Hematopoietic multipotent progenitor cell treated with erythropoietin and hydrocortisone succinate and interleukin-3 and kit ligand, for 6 days (in vitro differentiated cells): ENCODE data around the gene OAT.
A peak's percentile ranks its signal among the peaks of the same experiment; 100 is the strongest.

ENCODE experiments used
- DNase-seq: peaks from one replicate; pipeline ENCODE4 v3.0.0-alpha.2; 2015

Gene OAT

GRCh38 chr10:124418726-124419501 lies at the start of gene OAT:
TSS of gene OAT (minus strand) at chr10:124418923. CDS start at chr10:124412171, 6,752 bp downstream.
- peak; percentile 99 for DNase-seq

- DNase-seq, result no peak
Measured at GRCh38 chr10:124467165-124467564, 48.4 kb upstream of the OAT start.

GRCh38 chr10:124465777-124466488 lies 47.2 kb upstream of the OAT start:
- peak; percentile 85 for DNase-seq

- peak; percentile 64 for DNase-seq
Measured at GRCh38 chr10:124465003-124465776, 46.5 kb upstream of the OAT start.

DNA sequence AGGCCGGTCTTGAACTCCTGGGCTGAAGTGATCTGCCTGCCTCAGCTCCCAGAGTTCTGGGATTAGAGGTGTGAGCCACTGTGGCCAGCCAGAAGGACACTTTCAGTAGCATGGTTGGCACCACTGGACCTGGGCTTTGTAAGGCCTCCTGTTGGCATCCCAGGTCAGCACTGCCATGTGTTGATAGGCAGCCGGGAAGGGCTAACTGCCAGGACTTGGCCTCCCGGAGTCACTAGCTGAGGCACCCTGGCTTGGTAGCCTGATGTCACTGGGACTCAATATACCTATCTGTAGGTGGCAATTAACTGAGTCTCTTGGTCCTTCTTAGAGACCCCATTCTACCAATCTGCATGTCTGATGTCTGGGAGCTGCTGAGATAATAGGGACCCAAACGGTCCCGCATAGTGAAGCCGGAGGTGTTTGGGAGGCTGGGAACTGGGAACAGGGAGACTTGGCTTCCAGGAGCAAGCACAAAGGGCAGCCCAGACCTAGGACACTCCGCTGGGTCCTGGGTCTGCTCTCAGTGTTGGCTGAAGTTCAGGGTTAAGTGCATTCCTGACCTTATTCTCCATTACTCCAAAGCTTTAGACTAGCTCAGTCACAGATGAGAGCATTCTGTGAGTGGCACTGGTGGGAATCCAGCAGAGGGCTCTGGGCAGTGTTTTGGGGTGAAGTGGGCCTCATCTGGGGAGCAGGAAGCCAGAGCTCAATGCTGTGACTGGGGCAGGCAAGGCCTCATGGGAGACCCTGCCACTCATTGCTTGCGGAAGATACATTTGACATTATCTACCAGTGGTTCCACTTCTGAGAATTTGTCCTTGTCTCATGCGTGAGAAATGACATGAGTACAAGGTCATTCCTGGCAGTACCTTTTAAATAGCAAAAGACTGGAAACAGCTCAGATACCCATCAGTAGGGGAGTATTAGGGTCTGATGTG lies 45.6 kb upstream of the OAT start:
- DNase-seq, result peak; percentile 58

DNA sequence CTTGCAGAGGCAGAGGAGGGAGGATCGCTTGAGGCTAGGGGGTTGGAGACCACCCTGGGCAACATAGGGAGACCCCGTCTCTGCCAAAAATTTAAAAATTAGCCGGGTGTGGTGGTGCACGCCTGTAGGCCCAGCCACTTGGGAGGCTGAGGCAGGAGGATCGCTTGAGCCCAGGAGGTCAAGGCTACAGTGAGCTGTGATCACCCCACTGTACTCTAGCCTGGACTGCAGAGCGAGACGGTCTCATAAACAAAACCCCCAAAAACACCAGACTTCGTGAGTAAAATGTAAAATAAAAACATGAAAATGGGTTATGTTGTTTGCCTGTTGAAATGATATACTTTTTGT lies 43.6 kb upstream of the OAT start:
- DNase-seq, result no peak

DNA sequence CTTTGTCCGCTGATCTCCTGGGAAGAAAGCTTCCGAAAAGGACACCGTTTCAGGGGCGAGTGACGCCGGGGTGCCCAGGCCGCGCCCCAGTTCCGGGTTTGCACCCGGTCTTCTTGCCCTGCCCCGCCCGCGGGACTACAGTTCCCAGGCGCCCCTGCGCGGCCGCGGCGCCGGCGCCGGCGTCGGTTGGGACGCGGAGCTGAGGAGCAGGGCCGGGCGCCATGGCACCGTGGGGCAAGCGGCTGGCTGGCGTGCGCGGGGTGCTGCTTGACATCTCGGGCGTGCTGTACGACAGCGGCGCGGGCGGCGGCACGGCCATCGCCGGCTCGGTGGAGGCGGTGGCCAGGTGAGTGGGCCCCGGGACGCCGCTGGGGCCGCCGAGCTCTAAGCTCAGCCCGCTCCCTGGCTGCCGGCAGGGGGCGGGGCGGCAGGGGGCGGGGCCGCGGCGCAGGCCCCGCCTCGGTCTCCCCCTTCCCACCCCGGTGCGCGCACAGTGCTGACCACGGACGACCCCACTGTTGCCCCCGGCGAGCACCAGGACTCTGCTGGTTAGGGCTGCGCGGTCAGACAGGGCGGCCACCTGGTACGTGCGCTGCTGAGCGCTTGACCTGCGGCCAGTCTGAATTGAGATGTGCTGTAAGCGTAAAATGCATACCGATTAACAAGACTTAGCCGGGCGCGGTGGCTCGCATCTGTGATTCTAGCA lies 43.1 kb upstream of the OAT start, which contains the start of gene LHPP:
LHPP (plus strand) TSS at position 182 of the 706 bp plus-strand sequence; CDS start at position 222, 40 bp downstream.
- DNase-seq, result peak; percentile 94

DNA sequence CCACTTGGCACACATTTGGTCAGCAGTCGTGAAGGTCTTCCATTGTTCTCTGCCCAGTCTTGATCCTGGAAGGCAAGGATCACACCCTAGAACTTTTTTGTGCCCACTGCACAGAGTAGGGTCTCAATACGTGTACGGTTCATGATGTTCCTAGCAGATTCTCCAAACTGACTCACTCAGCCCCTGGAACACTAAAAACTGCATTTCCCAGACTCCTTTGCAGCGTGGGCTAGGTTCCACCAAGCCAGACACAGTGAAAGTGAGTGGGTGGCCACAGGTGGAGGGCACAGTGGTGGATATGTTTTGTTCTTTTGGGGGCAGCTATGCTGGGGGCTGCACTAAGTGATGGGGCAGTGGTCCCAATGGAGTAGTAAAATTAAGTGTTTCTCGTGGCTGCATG lies 41.4 kb upstream of the OAT start:
- DNase-seq, result no peak

GRCh38 chr10:124459395-124459794 lies 40.7 kb upstream of the OAT start:
- DNase-seq, result no peak

- no peak for DNase-seq
Measured at GRCh38 chr10:124458889-124459288, 40.2 kb upstream of the OAT start.

- DNase-seq, result no peak
Measured at GRCh38 chr10:124458473-124458872, 39.8 kb upstream of the OAT start.

- no peak for DNase-seq
Measured at GRCh38 chr10:124455441-124455840, 36.7 kb upstream of the OAT start.

GRCh38 chr10:124453960-124454610 lies 35.4 kb upstream of the OAT start:
- DNase-seq, result peak; percentile 60

DNA sequence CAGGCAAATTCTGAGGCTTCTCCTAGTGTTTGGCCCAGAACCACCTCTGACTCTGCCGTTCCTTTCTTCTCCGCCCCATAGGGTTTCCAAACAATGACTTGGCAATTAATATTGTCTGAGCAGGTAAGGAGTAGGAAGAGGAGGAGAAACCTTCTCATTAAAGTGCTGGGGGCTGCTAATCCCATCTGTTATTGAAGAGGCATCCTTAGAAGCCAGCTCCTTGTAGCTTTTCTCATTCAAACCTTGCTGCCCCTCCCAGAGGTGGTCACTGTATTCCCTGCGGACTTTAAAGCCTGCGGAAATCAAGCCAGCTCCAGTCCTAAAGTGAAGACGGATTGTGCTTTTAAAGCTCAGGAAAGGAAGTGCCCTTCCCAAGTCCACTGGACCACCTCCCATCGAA lies 32.6 kb upstream of the OAT start:
- no peak for DNase-seq

DNA sequence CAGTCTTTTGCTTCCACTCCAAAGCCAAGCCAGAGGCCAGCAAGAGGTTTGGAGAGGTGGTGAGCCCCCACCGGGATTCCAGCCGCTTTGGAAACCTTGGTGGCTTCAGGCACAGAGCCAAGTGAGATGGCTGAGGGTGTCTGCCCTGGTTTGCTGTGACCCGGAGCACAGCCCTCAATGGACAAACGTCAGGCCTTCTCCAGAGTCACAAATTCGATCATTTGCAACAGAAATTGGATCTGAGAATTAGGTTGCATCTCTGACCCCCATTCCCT lies 32.0 kb upstream of the OAT start:
- DNase-seq, result no peak

GRCh38 chr10:124450012-124450782 lies 31.5 kb upstream of the OAT start, which contains the start of gene NKX1-2:
TSS of gene NKX1-2 (minus strand) at chr10:124450035. CDS start at chr10:124449943, 92 bp downstream.
- DNase-seq, result no peak

GRCh38 chr10:124449170-124450011 lies 30.7 kb upstream of the OAT start:
- DNase-seq, result no peak

GRCh38 chr10:124448696-124449169 lies 30.0 kb upstream of the OAT start:
- DNase-seq, result no peak

DNA sequence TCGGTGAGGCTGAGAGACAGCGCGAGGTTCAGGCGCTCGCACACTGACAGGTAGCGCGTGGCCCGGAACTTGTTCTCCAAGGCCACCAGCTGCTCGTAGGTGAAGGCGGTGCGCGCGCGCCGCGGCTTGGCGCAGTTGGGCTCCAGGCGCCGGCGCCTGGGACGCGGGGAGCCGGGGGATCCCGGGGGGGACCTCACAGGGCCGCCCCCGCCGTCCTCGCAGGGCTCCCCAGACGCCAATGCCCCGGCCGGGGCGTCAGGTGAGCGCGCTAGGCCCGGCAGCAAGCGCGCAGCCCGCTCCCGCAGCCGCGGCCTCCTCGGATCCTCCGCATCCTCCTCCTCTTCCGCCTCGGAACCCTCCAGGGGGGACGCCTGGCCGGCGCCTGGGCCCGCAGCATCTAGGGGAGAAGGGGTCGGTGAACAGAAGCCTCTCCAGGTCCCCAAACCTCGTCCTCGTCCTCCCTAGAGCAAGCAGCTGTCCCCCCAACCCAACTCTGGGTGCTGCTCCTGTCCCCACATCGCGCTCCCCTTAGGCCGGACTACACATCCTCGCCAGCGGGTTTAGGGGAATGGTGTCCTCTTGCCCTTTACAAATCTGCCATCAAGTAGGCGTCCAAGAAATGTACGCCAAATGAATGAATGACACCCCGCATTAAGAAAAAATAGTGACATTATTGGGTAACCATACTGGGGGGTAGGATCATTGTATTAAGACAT lies 29.2 kb upstream of the OAT start:
- no peak for DNase-seq
